Measurements from ENCODE around the gene NOL11.

DNA sequence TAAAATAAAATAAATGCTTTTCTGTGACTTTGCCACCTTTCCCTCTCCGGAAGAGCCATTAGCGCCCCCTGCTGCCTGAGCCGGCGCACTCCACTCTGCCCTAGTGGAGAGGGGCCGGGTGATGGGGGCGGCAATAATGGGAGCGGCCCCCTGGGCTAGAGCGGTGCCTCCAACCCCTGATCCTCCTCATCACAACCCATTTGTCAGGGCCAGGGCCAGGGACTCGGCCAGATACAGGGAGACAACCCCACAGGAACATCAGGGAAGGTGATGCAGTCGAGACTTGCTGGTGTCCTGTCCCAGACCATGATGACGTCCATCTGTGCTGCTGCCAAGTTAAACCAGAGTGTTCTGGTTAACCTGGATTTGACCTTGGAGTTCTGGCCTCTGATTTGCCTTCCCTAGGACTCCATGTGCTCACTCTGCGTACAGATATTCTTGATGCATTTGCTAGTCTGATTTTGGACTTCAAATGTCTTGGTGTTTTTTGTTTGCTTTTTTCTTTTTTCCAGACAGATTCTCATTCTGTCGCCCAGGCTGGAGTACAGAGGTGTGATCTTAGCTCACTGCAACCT lies 61.4 kb downstream of the NOL11 start:
- TF ChIP-seq, protein P1, sequence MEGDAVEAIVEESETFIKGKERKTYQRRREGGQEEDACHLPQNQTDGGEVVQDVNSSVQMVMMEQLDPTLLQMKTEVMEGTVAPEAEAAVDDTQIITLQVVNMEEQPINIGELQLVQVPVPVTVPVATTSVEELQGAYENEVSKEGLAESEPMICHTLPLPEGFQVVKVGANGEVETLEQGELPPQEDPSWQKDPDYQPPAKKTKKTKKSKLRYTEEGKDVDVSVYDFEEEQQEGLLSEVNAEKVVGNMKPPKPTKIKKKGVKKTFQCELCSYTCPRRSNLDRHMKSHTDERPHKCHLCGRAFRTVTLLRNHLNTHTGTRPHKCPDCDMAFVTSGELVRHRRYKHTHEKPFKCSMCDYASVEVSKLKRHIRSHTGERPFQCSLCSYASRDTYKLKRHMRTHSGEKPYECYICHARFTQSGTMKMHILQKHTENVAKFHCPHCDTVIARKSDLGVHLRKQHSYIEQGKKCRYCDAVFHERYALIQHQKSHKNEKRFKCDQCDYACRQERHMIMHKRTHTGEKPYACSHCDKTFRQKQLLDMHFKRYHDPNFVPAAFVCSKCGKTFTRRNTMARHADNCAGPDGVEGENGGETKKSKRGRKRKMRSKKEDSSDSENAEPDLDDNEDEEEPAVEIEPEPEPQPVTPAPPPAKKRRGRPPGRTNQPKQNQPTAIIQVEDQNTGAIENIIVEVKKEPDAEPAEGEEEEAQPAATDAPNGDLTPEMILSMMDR (IDR thresholded peaks at IDR 0.05): peak; percentile 29 to 77 (median 60)
- no peak for TF ChIP-seq POLR2A (IDR thresholded peaks at IDR 0.05)
